Activated CD4-positive, alpha-beta T cell treated with anti-CD3 and anti-CD28 coated beads for 24 hours (primary cell): ENCODE measurements around the gene IL4I1.
A peak's percentile ranks its signal among the peaks of the same experiment; 100 is the strongest.
"Not testable (repeated sequence)": the region's sequence is repeated elsewhere in the genome, so short reads cannot be mapped to it uniquely, and the experiment has no call there.

Experiments
- DNase-seq, 2 donors: peaks; one replicate each; pipeline ENCODE4 v3.0.0-alpha.2; 2020; ENCODE audit warnings: low read depth in 2 of 2

Gene IL4I1

DNA sequence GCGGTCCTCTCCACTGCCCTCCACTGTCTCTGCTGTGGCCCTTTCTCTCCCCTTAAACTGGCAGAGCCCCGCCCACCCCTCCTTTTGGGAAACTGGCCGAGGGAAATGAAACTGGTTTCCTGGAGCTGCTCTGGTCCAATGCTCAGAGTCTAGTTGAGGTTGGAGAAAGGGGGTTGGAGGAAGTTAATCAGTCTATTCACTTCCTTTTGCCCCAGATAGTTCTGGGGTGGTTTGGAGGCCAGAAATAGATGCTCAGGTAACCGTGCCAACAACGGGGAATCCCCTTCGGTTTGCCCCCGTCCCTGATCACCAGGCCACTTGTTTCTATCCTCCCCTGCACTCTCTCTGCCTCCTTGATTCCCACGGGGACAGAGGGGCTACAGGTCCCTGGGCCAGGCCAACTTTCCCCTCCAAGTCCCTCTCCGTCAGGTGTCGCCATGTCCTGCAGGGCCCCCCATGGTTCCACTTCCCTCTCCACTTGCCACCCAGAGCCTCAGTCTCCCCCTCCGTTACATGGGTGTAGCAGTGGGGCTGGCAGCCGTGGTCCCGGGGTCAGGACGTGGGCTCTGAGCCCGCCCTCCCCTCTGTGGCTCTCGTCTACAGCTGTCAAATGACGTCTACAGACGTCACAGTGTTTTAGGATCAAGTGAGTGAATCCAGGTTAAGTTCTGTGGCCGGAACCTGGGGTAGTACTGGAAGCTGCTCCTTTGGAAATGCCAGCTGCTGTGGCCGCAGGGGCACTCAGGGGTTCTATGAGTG, at the start of gene IL4I1:
IL4I1 (minus strand) TSS at position 25 of the 759 bp plus-strand sequence. CDS start 727 bp downstream, outside the sequence.
- peak; percentile 35 to 46 for DNase-seq

DNA sequence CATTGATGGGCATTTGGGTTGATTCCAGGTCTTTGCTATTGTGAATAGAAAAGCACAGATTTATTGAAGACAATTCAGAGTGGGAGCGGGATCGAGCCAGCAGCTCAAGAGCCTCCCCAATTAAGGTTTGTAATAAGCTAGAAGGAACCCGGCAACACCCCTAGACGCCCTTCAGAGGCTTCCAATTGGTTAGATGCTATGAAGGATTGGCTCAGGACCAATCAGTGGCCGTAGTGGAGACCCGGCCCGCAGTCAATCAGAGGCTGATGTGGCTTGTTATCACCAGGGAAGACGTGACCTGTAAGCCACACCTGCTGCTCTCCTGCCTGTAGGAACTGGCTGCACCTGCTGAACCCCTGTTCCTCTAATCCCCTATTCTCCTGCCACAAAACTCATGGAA, 49.7 kb upstream of the IL4I1 start:
- no peak for DNase-seq

- not testable (repeated sequence) for DNase-seq
Observed at GRCh38 chr19:49944567-49944966, 47.9 kb upstream of the IL4I1 start.

GRCh38 chr19:49940482-49940791, 43.8 kb upstream of the IL4I1 start:
- DNase-seq: no peak

DNA sequence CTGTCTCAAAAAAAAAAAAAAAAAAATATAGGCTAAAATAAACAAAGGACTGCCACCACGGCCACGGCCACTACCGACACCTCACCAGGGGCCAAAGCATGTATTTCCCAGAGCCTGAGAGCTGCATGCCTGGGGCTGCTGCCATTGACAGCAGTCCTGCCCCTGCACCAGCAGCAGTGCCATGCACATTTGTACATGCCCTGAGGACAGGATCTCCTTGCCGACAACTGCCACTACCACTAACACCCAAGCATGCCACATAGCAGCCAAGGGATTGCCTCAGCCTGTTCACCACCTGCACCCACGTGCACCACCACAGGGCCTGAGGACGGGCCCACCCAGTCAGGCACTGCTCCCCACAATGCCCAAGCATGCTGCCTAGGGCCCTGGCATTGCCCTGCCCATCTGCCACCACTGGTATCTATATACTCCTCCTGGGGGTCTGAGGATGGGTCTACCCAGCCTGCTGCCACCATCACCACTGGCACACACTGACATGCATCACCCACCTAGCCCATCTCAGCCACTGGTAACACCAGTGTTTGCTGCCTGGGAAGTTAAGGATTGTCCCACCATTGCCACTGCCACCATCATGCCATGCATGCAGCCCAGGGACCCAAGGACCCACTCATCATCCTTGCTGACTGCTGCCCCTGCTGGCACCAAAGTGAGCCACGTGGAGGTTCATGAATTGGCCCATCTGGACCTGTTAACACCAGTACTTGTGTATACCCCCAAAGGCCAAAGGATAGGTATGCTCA, 43.2 kb upstream of the IL4I1 start:
- DNase-seq: no peak

DNA sequence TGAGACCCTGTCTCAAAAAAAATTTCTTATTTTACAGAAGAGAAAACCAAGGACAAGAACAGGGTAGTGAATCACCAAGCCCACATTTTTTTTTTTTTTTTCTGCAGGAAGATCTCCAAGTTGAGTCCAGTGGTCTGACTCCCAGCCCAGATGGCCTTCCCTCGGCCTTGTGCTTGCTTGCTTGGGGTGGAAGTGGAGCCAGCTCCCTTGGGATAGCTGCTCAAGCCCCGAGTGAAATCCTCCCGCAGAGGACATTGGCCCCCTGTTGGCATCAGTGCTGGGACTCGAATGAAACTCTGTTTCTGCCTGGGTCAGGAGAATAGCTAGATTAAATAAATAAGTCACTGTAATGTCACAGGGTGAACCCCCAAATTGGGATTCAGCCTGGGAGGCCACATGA, 42.0 kb upstream of the IL4I1 start:
- DNase-seq: no peak

DNA sequence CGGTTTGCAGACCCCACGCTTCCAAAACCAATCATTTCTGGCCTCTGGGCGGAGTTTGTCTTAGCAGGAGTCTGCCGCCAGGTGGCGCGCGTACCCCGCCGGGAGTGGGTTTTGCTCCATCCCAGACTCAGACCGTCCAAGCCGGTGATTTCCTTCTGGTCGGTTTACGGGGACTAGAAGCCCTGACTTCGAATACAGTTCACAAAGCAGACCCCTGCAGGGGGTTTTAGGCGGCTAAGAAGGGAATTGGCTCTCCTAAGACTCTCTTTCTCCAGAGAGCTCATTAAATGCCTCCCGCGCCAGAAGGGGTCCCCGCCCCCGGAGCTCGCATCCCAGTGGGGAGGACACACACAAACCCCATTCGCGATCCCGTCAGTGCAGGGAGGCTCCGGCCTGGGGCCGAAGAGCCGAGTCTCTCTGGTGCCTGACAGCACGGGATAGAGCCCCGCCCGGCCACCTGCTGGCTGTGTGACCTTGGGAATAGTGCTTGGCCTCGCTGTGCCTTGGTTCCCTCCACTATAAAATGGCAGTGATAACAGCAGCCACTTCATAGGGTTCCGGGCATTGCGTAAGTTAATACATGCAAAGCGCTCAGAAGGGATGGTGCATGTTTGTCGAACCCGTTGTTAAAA, 41.2 kb upstream of the IL4I1 start:
- peak; percentile 75 to 79 for DNase-seq

- no peak for DNase-seq
Observed at GRCh38 chr19:49936549-49936948, 39.9 kb upstream of the IL4I1 start.

DNA sequence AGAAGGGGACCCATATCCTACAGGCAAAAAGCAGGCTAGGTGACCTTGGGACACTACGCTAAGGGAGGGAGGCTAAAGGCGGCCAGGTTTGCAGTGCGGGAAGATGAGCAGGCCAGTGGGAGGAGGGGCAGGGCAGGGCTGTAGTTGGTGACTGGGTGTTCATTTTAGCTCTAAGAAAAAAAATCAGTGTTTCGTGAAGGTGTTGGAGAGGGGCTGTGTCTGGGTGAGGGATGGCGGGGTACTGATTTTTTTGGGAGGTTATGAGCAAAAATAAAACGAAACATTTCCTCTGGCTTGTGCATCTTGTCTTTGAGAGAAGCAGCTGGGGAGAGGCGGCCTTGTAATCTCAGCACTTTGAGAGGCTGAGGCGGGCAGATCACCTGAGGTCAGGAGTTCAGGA, 37.0 kb upstream of the IL4I1 start:
- DNase-seq: no peak

DNA sequence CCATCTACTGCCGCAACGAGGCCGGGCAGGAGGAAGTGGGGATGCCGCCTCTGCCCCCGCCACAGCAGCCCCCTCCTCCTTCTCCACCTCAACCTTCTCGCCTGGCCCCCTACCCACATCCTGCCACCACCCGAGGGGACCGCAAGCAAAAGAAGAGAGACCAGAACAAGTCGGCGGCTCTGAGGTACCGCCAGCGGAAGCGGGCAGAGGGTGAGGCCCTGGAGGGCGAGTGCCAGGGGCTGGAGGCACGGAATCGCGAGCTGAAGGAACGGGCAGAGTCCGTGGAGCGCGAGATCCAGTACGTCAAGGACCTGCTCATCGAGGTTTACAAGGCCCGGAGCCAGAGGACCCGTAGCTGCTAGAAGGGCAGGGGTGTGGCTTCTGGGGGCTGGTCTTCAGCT, 36.0 kb upstream of the IL4I1 start:
- no peak for DNase-seq

DNA sequence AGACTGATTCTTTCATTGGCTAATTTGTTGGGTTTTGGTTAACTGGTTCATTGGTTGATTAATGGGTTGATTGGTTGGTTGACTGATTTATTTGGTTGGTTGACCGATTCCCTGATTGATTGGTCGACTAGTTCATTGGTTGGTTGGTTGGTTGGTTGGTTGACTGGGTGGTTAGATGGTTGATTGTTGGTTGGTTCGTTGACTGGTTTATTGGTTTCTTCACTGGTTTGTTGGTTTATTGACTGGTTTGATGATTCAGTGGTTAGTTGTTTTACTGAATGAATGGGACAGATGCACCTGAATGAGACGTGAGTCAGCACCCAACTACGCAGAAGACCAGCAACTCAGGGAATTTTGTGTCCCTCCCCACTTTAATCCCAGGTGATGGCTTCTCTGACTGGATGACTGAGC, 35.4 kb upstream of the IL4I1 start:
- no peak for DNase-seq

DNA sequence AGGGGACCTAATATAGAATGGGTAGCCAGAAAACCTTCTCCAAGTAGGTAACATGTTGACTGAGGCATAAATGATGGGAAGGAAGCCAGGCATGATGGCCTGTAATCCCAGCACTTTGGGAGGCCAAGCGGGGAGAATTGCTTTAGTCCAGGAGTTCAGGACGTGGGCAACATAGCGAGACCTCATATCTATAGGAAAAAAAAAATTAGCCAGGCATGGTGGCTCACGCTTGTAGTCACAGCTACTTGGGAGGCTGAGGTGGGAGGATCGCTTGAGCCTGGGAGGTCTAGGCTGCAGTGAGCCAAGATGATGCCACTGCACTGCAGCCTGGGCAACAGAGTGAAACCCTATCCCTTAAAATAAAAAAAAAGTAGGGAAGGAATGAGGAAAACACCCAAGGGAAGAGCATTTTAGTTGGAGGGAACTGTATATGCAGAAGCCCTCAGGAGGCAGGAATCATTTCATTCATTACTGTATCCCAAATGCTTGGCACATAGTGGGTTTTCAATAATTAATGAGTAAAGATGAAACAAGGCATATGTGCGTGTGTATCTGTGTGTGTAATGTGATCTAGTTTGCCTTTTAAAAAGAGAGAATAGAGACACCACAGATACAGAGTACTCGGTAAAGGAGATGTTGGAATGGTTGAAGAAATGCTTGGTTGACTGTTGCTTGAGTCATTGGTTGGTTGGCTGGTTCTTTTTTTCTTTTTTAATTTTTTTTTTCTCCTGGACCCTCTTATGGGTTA, 34.8 kb upstream of the IL4I1 start:
- no peak for DNase-seq

DNA sequence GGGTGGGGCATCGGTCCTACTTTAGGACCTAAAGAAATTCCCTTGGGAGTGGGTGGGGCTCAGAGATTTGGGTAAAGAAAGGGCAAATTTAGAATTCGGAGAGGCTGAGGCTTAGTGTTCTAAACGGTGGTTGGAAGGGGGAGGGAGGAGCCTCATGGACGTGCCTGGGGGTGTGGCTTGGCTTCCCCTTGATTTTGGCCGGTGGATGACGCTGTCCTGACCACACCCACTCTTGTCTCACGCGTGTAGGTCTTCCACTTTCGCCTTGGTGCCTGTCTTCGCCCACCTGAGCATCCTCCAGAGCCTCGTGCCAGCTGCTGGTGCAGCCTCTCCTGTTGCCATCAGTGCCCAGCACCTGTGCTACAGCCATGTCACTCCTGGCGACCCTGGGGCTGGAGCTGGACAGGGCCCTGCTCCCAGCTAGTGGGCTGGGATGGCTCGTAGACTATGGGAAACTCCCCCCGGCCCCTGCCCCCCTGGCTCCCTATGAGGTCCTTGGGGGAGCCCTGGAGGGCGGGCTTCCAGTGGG, 33.9 kb upstream of the IL4I1 start:
- DNase-seq: no peak

- DNase-seq: peak; percentile 86 to 88
Observed at GRCh38 chr19:49929611-49930482, 33.2 kb upstream of the IL4I1 start.

- DNase-seq: peak; percentile 92 to 94
Observed at GRCh38 chr19:49929121-49929610, 32.5 kb upstream of the IL4I1 start, which contains the start of the genes ATF5 and NUP62. Gene ATF5 (plus strand): TSS chr19:49929205. CDS start chr19:49930851, 1,646 bp downstream. Gene NUP62 (minus strand): TSS chr19:49929504. CDS start chr19:49909807, 19,697 bp downstream.

DNA sequence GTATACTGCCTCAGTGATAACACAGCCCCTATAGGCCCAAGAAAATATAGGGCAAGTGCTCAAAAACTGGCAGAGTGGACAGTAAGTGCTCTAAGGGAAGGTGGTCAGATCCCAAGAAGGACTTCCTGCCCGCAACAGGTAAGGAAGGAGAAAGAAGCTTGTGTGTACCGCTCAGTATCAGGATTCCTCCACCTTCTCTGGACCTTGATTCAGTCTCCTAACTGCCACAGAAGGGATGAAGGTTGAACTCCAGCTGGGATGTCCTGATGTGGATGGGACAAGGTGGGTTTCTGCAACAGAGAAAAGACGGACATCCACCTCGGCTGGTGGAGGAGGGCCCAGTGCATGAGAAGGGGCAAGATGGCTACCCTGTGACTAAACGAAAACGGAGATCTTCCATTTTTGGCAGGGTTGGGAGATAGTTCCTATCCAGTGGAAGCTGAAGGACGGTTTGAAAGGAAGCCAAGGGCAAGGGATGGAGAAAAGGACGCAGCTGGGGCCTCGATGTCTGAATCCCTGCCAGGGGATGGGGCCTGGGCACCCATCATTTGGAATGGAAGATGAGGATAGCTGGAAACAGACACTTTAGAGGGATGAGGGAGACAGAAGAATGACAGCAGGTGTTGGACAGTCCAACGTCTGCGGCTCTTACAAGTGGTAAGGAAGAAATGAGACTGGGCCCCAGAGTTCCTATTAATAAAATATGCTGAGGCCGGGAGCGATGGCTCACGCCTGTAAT, 31.0 kb upstream of the IL4I1 start:
- DNase-seq: no peak

DNA sequence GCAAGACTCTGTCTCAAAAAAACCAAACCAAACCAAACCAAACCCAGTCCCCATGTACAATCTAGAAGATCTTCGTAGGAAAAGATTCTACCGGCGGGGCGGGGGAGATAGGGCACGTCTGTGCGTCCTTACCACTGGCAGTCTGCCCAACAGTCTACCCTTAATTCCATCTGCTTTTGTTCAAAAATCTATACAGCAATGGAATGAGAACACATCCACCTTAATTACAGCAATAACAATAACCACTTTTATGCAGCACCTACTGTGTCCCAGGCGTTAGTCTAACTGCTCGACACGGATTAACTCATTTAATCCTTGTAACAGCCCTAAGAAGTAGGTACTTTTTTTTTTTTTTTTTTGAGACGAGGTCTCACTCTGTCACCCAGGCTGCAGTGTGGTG, 29.8 kb upstream of the IL4I1 start:
- no peak for DNase-seq

GRCh38 chr19:49925486-49925885, 28.8 kb upstream of the IL4I1 start:
- DNase-seq: no peak

- not testable (repeated sequence) for DNase-seq
Observed at GRCh38 chr19:49924881-49925210, 28.2 kb upstream of the IL4I1 start.
